Endometrium (tissue), 2 donors: Measurements from ENCODE around the gene NOTCH4.
"Not testable (repeated sequence)": the region's sequence is repeated elsewhere in the genome, so short reads cannot be mapped to it uniquely, and the experiment has no call there.

Experiments used
- FAIRE-seq: peaks from 2 replicates; lab custom pipeline; 2012; peaks lifted over from hg19 to GRCh38; lab: Jason Lieb, UNC
- donor health status: control.
- donor health status: control.

Gene NOTCH4

DNA sequence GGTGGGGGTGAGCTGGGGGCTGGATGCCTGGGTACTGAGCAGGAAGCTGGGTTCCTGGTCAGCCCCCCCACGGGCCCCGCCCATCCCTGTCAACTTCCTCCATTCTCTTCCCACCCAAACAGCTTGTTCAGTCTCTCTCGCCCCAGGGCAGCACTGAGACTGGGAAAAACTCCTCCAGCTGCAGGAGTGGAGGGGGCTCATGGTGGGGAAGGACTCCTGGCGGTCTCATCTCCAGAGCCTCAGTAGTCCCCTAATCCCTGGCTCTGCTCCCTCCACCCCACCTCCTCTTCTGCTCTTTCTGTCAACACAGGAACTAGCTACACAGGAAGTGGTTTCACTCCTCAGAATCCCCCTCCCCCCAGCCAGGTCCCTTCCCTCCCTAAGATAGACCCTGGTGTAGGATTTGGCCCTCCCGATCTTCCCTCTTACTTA is 31.2 kb downstream of the NOTCH4 start, which contains the start of gene GPSM3:
Gene GPSM3 (minus strand): TSS at position 36 of the 432 bp plus-strand sequence. CDS start 130 bp downstream, outside the sequence.
- no peak for FAIRE-seq

DNA sequence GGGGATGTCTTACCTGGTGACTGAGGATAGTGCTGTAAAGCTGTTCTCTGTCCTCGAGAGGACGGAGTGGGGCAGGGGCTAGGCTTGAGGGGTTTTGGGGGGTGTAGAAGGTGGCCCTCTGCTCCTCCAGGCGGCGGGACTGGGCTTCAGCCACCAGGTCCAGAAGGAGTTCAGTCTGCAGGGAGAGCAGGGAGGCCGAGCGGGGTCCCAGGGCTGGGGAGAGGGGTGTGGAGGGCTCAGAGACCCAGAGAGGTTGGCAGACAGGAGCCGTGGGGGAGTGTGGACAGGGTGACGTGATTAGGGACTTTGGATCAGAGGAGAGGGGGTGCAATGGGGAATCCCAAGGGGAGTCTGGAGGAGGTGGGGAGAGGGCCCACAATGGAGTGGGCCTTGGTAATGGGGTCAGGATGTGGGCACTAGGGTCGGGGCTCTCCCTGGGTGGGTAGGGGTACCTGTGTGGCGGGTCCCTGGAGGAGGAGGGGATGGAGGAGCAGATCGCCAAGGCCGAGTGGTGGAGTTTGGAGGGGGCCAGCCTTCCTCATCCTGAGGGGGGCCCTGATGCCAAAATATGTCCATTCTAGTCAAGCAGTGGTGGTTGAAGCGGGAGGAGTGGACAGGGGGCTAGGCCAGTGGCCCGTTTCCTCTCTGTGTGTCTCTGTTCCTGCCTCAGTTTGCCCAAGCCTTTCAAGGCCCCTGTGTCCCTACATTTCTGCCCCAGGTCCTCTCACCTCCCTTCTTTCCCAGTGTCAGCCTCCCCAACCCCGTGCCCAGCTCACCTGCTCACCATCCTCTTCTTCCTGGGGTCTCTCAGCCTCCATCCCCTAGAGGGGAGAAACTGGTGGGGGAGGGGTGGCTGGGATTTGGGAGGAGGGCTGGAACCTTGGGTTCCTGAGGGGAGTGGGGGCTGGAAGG is 31.9 kb downstream of the NOTCH4 start:
- FAIRE-seq = no peak

DNA sequence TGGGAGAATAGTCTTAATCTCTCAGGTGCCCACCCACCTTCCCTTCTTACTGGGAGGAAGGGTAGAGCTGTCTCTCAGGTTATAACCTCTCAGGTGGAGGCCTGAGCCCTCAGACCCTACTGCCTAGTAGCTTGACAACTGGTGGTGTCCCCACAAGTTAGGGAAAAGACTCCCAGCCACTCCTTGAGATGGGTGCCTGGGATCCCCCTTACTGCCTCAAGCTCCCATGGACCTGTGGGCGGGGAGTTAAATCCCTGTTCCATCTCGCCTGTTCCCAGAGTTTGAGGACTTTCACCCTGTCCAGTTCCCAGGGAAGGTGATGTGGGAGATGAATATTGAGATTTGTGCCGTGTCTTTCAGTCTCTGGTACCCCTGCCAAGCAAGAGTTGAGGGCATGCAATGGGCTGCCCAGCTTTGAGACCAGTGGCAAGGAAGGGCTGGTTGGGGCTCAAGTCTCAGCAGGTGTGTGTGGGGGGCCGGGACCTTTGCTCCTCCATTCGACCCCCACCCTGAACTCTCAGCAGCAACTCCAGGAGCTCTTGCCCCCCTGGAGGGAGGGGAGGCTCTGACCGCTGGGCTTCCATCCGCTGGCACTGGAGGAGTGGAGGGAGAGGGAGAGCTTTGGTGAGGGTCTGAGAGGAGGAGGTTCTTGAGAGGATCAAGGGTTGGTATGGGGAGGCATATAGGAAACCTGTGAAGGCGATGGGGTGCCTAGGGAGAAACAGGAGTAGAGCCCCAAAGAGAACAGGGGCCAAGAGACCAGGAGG is 32.8 kb downstream of the NOTCH4 start:
- FAIRE-seq = no peak

DNA sequence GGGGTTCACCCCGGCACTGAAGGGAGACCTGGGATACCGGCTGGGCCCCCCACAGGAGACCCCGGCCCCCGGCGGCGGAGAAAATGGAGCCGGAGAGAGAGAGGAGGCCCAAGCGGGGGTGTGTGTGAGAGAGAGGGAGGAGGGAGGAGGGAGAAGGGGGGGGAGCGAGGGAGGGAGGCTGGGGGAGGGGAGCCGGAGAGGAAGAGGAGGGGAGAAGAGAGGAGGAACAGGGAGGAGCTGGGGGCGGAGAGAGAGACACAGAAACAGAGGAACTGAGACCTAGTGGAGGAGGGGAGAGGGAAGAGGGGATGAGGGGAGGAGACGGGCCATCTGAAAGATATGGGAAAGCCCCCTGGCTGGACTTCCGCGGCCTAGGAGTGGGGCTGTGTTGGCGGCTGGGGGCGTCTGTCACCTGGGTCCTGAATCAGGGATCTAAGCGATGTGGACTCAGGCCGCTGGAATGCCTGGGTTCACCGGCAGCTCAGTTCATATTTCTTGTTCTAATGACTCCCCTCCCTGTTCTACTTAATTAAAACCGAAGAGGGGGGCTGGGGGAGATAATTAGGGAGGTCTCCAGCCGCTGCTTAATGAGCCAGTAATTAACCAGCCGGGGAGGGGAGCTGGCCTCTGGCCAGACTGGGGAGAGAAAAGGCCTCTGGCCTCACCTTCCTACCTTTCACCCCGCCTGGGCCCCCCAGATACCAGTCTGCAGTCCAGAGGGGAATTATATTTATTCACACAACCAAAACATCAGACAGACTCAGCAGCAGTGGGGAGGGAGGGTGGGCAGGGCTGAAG is 33.6 kb downstream of the NOTCH4 start, which contains the start of gene PBX2:
Gene PBX2 (minus strand): TSS at position 149 of the 798 bp plus-strand sequence. CDS start 287 bp downstream, outside the sequence.
- no peak for FAIRE-seq

DNA sequence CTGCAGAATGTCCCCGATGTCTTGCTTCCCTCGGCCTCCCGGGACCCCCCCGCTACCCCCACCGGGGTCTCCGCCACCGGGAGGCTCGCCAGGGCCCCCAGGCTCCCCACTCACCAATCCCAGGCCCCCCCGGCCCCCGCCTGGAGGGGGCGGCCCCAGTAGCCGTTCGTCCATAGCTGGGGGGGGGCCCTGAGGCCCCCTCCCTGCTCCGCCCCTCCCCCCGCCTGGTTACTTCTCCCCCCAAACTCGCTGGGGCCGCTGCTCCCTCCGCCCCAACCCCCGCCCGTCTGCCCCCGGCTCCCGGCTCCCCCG is 34.2 kb downstream of the NOTCH4 start:
- FAIRE-seq = no peak

DNA sequence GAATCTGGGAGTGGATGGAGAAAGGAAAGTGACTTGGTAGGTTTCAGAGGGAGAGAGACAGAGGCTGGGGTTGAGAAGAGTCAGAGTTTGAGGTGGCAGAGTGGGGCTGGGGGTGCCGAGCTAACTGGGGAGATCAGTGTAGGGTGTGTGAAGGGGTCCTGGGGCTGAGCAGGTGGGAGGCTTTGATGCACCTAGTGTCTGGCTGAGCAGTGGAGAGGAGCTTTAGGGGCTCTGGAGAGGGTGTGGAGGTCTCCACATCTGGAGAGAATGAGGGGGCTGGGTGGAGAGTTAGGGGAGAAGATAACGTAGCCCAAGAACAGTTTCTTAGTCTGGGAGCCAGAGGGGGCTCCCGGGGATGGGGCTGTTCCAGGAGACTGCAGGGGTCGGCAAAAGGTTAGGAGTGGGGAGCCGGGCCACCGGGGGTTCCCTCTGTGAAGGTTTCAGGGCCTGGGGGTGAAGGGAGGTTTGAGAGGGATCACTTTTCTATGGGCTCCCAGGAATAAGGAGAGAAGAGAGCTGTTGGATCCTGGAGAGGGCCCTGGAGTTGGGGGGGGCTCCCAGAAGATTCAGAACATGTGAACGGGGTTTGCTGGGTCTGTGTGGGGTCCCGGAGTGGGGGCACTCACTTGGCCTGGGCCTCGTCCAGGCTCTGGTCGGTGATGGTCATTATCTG is 34.7 kb downstream of the NOTCH4 start:
- no peak for FAIRE-seq

DNA sequence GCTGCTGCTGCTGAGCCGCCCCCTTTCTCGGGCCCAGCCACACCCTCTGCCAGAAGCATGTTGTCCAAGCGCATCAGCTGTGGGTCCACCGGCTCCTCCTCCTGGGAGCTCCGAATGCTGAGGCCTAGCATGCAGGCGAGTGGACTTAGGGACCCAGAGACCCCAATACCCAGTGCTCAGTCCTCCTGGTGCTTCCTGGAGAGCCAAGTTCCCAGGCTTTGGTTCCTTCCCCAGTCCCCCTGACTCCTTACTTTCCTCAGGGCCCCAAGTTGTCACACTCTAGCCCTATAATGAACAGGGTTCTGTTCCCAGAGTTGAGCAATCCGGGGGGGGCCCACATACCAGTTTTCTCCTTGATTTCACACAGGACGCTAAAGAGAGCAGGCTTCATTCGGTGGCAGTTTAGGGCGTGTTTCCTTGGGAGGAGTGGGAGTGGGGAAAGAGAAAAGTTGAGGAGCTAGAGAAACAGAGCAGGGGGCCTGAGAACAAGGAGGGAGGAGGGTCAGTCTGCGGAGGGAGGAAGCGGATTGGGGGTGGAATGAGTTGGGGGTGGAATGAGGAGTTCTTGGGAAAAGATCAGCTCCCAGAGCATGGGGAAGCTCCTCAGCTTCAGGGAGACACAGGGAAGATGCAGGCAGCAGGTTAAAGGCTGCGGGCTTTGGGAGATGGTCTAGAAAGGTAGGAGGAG is 35.3 kb downstream of the NOTCH4 start:
- no peak for FAIRE-seq

DNA sequence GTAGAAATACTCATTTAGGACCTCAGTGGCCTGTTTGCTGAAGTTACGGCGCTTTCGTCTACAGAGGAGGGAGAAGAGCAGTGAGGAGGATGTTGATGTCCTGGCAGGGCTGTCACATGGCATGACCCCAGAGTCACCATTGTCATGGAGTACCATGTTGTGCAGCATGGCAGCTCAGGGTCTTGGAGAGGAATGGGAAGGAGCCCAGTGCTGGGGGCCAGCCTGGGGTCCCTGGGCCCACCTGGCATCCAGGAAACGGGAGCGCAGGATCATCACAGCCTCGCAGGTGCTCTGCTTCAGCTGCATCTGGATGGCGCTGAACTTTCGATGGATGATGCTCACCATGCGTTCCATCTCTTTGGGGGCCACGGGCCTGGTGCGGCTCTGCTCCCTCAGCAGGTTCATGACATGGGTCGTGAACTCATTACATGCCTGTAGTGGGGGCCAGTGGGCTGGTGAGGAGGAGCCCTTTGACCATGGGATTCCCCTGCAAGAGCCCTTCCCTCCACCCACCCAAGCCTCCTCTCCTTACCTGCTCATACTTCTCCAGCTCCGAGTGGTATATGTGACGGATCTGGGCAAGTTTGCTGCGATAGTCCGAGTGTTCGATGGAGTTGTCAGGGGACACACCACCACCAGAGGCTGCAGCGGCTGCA is 36.0 kb downstream of the NOTCH4 start:
- not testable (repeated sequence) for FAIRE-seq

DNA sequence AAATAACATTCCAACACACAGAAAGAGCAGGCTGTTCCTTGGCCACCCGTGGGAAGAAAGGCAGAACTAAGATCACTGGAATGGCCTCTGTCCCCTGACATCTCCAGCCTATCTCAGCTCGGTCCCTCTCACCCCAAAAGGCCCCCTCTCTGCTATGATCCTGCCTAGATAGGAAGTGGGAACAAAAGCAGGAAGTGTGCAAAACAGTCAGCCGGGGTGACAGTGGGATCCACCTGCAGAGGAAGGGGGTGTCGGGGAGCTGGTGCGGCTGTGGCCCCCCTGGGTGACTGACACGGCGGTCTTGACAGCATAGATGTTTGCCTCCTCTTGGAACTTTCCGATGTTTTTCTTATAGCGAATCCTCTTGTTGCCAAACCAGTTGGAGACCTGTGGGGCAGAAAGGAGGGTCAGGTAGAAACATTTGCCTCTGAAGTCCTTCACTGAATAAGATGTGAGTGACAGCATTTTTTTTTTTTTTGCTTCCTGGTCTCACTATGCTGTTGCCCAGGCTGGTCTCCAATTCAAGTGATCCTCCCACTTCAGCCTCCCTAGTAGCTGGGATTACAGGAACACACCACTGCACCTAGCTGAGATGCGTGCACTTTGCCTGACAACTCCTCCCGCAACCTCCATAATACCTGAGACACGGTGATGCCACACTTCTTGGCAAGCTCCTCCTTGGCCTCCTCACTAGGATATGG is 36.7 kb downstream of the NOTCH4 start:
- no peak for FAIRE-seq

DNA sequence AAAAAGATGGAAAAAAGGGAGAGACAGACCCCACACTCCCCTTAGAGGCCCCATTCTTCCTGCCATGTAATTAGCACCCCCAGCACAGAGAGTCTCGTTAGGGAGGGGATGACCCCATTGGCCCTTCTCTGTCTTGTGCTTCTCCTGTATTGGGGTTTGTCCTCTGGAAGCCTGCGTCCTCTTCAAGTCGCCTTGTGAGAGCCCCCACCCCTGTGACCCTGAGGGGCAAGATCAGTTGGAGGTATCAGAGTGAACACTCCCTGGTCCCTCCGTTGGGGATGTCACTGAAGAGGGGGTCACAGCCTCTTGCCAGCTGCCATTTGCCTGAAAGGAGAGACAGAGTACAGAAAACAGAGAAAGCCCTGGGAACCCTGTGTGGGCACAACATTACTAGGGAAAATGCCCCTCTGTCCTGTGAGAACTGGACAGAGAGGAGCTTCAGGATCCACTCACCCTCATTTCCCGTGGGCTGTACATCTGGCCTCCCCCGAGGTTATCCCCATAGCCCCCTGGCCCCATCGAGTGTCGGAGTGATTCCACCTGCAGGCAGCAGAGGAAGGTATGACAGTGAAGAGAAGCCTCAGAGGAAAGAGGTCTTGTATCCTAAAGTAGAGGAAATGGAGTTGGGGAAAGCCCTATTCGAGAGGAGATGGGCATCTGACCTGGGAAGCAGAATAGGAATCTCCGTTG is 37.6 kb downstream of the NOTCH4 start:
- FAIRE-seq = not testable (repeated sequence)

DNA sequence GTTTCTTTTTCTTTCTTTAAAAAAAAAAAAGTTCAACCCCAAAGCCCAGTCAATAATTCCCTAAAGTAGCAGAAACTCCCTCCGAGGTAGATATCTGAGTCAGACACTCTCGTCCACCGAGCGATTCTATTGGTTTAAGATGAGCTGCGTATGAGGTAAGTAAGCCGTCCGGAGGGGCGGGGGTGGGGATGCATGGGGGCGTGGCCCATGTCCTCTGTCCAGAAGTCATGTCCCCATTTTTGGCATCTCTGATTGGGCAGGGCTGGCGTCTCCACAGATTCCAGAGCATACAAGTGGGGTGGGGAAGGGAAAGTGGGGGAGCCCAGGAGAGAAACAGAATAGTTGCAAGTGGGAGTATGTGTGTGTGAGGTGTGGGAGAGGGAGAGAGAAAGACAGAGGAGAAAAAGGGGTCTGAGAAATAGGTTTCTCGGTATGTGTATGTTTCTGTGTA is 38.2 kb downstream of the NOTCH4 start:
- FAIRE-seq = peak; percentile 77

DNA sequence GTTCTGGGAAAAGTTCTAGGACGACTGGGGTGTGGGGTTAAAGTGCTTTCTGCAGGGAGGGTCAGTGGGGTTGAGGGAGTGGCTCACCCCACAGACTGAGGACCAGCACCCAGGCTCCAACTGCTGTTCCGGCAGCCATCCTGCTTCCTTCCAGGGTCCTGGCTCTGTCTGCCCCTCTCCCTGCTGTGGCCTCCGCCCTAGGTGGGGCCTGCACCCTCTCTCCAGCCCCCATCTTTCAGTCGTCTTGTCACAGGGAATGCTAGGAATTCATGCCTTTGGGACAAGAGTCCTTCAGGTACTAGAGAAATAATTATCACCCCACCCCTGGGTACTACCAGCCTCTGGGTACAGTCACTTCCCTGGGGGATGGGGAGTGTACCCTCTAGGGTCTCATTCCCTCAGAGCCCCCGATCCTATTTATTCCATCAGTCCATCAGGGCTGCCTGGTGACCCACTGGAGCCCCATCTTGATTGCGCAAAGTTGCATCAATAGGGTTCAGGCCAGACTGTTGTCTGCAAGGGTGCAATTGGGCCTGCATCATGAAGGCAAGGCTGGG is 39.7 kb downstream of the NOTCH4 start, which contains the start of gene AGER:
Gene AGER (minus strand): TSS at position 170 of the 557 bp plus-strand sequence. CDS start 31 bp downstream, at position 139.
- FAIRE-seq = no peak

DNA sequence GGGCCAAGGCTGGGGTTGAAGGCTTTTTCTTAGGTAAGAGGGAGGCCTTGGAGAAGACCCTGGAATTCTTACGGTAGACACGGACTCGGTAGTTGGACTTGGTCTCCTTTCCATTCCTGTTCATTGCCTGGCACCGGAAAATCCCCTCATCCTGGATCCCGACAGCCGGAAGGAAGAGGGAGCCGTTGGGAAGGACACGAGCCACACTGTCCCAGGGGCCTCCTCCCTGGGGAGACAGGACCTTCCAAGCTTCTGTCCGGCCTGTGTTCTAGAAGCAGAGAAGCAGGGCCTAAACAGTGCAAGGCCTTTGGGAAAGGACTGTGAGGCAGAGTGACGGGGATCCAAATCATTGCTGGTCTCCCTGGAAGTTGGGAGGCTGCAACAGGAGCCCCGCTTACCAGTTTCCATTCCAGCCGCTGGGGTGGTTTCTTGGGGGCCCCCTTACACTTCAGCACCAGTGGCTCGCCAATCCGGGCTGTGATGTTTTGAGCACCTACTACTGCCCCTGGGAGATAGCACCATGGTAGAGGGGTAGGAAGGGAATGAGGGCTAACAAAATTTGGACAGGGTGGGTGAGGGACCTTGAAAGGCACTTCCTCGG is 40.3 kb downstream of the NOTCH4 start:
- no peak for FAIRE-seq

DNA sequence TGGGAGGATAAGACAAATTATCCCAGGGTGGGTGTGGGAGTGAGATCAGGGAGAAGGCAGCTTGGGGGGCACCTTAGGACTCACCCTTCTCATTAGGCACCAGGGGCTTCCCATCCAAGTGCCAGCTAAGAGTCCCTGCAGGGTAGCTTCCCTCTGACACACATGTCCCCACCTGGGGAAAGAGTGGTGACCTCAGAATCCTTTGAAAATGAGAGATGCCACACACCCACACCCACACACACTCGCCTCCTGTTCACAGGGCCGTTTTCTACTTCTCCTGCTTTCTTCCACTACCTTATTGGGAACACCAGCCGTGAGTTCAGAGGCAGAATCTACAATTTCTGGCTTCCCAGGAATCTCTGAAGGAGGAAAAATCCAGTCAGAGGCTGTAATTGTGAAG is 40.8 kb downstream of the NOTCH4 start:
- no peak for FAIRE-seq

DNA sequence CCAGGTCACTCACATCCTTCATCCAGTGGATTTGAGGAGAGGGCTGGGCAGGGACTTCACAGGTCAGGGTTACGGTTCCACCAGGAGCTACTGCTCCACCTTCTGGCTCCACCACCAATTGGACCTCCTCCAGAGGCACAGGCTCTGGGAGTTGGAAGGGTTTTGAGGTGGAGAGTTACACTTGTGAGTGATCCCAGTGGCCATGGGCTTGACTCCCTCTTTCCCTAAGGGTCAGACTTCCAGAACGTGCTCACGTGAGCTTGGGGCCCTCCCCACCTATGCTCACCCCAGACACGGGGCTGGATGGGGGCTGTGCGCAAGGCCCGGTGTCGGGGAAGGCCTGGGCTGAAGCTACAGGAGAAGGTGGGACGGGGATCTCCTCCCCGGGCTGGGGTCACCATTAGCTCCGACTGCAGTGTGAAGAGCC is 41.3 kb downstream of the NOTCH4 start:
- no peak for FAIRE-seq

DNA sequence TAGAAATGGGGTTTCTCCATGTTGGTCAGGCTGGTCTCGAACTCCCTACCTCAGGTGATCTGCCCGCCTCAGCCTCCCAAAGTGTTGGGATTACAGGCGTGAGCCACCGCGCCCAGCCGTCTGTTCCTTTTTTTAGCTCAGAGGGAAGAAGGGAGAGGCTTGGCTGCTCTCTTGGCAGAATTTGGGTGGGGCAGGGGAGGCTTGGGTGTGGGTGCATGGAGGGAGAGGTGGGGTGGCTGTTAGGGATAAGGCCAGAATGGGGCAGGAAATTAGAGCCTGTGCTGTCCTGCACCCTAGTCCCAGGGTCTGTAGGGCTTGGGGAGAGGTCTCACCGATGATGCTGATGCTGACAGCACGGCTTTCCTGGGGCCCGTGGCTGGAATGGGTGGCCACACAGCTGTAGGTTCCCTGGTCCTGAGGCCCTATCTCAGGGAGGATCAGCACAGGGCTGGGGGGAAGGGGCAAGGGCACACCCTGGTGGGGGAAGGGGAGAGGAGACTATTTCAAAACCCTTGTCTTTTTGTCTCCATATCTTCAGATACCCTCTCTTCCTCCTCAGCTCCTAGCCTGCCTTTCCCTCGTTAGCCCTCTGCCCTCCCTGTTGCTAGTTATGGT is 41.8 kb downstream of the NOTCH4 start:
- FAIRE-seq = no peak

DNA sequence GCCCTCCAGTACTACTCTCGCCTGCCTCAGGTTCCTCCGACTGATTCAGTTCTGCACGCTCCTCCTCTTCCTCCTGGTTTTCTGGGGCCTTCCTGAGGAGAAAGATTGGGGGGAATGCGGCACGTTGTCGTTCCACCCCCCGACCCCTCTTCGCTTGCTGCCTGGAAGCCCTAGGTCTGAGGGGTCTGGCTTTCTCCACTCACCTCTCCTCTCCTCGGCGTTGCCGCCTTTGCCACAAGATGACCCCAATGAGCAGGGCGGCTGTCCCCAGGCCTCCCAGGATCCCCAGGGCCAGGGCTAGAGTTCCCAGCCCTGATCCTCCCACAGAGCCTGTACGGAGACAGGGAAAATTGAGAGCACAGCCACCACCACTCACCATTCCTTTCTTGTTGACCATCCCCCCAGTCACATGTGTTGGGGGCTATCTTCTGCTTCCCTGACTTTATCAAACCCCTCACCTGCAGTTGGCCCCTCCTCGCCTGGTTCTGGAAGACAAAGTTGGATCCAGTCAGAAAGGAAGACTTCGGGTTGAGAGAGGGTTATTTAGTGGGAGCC is 42.6 kb downstream of the NOTCH4 start:
- FAIRE-seq = no peak
